Measurements from ENCODE around the gene APLP1. TPM values are rescaled to one million over a fixed set of nuclear protein-coding genes. Genes with fewer than 3 reads are reported as not detected.

APLP1 gene
- polyA plus RNA-seq, 2 of the 4 experiments (the other 2 are of a cell fraction), result 54.7 to 60.4 TPM

GRCh38 chr19:35901055-35901644 lies 32.8 kb downstream of the APLP1 start:
- Histone ChIP-seq H3K27ac (peak overlapping the region; percentile 80 to 89), H3K4me1 (peaks cover 26% of the 10 kb centered on the region), H3K4me3 (peak overlapping the region; percentile 84), H3K9me3 (no peaks in the 10 kb centered on the region), H3K4me2 (peak overlapping the region; percentile 89)
- WGBS (ENCODE audit: missing lambda C conversion rate), result 19% methylated on average over 2 of the region's 2 CpGs
- DNase-seq (ENCODE audit: low read depth in 1 of 2, low spot score in 1 of 2) (no peak), FAIRE-seq (peak; percentile 13), ATAC-seq (no peak)
- ChIA-PET CTCF (interaction anchor here (1.4 to 1.9 kb wide), 3 partner anchors 19 to 31 kb away, joined by 4 to 7 read pairs (median 6); no protein-coding TSS in a partner anchor), POLR2A (interaction anchor here (0.7 to 1.4 kb wide), 4 partner anchors 18 to 794 kb away, joined by 3 to 14 read pairs (median 4); partner anchors contain the start of gene COX6B1)
- no peak for TF ChIP-seq CBX2 (IDR thresholded peaks at IDR 0.05; ENCODE audit: borderline replicate concordance, low read depth)
- no peak for TF ChIP-seq HMGXB4 (CRISPR knock-in tag; IDR thresholded peaks at IDR 0.05; ENCODE audit: borderline replicate concordance)
- TF ChIP-seq NPAS2 (CRISPR knock-in tag; IDR thresholded peaks at IDR 0.05; ENCODE audit: borderline replicate concordance), result no peak
- no peak for TF ChIP-seq FOSB (CRISPR knock-in tag; IDR thresholded peaks at IDR 0.05)
- no peak for TF ChIP-seq TFCP2L1 (CRISPR knock-in tag; IDR thresholded peaks at IDR 0.05)
- TF ChIP-seq RCOR1 (IDR thresholded peaks at IDR 0.05; ENCODE audit: low read depth, low read length), result no peak
- no peak for TF ChIP-seq CHD4 (IDR thresholded peaks at IDR 0.05; ENCODE audit: borderline replicate concordance)
- no peak for TF ChIP-seq ZC3H11A (IDR thresholded peaks at IDR 0.05)
- no peak for TF ChIP-seq EHMT2 (IDR thresholded peaks at IDR 0.05; ENCODE audit: low read depth)
- no peak for TF ChIP-seq HDAC2 (IDR thresholded peaks at IDR 0.05)
- no peak for TF ChIP-seq JUN (IDR thresholded peaks at IDR 0.05)
- TF ChIP-seq GATA3 (IDR thresholded peaks at IDR 0.05; ENCODE audit: borderline replicate concordance), result no peak
- TF ChIP-seq PBX3 (IDR thresholded peaks at IDR 0.05), result no peak
- no peak for TF ChIP-seq NFE2L2 (conservative IDR thresholded peaks at IDR 0.05; ENCODE audit: low read length)
- no peak for TF ChIP-seq POLR2AphosphoS2 (conservative IDR thresholded peaks at IDR 0.05; ENCODE audit: low read length)
- TF ChIP-seq KDM5A (IDR thresholded peaks at IDR 0.05), result no peak
- TF ChIP-seq ATOH8 (CRISPR knock-in tag; IDR thresholded peaks at IDR 0.05; ENCODE audit: low read depth), result no peak
- no peak for TF ChIP-seq POLR2A (IDR thresholded peaks at IDR 0.05; ENCODE audit: low read length)
- TF ChIP-seq CTCF (IDR thresholded peaks at IDR 0.05), result no peak
- TF ChIP-seq CHD2 (IDR thresholded peaks at IDR 0.05; ENCODE audit: low read length, partially characterized antibody), result no peak

GRCh38 chr19:35901854-35902661 lies 33.7 kb downstream of the APLP1 start, which contains the start of gene HCST:
Gene HCST (plus strand): TSS chr19:35902529. CDS start chr19:35902594, 65 bp downstream.
- 73% methylated on average over 6 of the region's 6 CpGs for WGBS (ENCODE audit: missing lambda C conversion rate)
- H3K4me3 ChIP-seq, result peak within 1 kb of the TSS; percentile 34
- ChIA-PET CTCF (interaction anchor here (3.9 kb wide), 1 partner anchor 24 kb away, joined by 20 read pairs; no protein-coding TSS in a partner anchor), POLR2A (no interaction called here)
- peaks cover 33% of the 10 kb centered on the region for H3K4me1 ChIP-seq
- H3K9me3 ChIP-seq, result no peaks in the 10 kb centered on the region
- H3K27ac ChIP-seq, result peak within 1 kb of the TSS; percentile 53 to 89; a peak in 5 of 6 replicates
- peak within 1 kb of the TSS; percentile 89 for H3K4me2 ChIP-seq
- ATAC-seq (no peak), DNase-seq (ENCODE audit: low read depth in 1 of 2, low spot score in 1 of 2) (no peak), FAIRE-seq (peak; percentile 51)
- TF ChIP-seq ZFP36 (IDR thresholded peaks at IDR 0.05; ENCODE audit: borderline replicate concordance, partially characterized antibody) (no peak), FOXS1 (CRISPR knock-in tag; IDR thresholded peaks at IDR 0.05) (no peak), ZNF302 (CRISPR knock-in tag; IDR thresholded peaks at IDR 0.05) (no peak), REST (IDR thresholded peaks at IDR 0.05) (no peak), EP300 (IDR thresholded peaks at IDR 0.05) (no peak), ESRRA (IDR thresholded peaks at IDR 0.05; ENCODE audit: borderline replicate concordance, low read length) (no peak), CHD4 (IDR thresholded peaks at IDR 0.05; ENCODE audit: borderline replicate concordance) (no peak), HOXA7 (CRISPR knock-in tag; IDR thresholded peaks at IDR 0.05) (no peak), SREBF2 (IDR thresholded peaks at IDR 0.05) (no peak)
